Neuronal stem cell (in vitro differentiated cells): Measurements from ENCODE around the gene PLPPR2.
"Not testable (repeated sequence)": the region's sequence is repeated elsewhere in the genome, so short reads cannot be mapped to it uniquely, and the experiment has no call there.

Experiments used
- DNase-seq: peaks from one replicate; pipeline ENCODE4 v3.0.0-alpha.2; 2013; ENCODE audit warnings: low spot score
- H2AFZ ChIP-seq: one replicate; pipeline ENCODE4 v1.6.1; 2013; ENCODE audit warnings: mild to moderate bottlenecking, low read length, inconsistent platforms
- H2AK5ac ChIP-seq: 2 replicates; pipeline ENCODE4 v1.6.1; 2013; ENCODE audit warnings: low read depth, mild to moderate bottlenecking, inconsistent platforms, low read length, moderate library complexity, mixed read lengths
- H2BK120ac ChIP-seq: 2 replicates; pipeline ENCODE4 v1.6.1; 2013; ENCODE audit warnings: low read depth, mild to moderate bottlenecking, inconsistent platforms, low read length, moderate library complexity, mixed read lengths
- H2BK12ac ChIP-seq: one replicate; pipeline ENCODE4 v1.6.1; 2013; ENCODE audit warnings: low read length, inconsistent platforms
- H2BK15ac ChIP-seq: 2 replicates; pipeline ENCODE4 v1.6.1; 2013; ENCODE audit warnings: mild to moderate bottlenecking, low read length, inconsistent platforms, mixed read lengths
- H2BK5ac ChIP-seq: one replicate; pipeline ENCODE4 v1.6.1; 2013; ENCODE audit warnings: inconsistent platforms, mild to moderate bottlenecking, low read length, moderate library complexity
- H3K14ac ChIP-seq: one replicate; pipeline ENCODE4 v1.6.1; 2013; ENCODE audit warnings: low read length, inconsistent platforms
- H3K18ac ChIP-seq: 2 replicates; pipeline ENCODE4 v1.6.1; 2013; ENCODE audit warnings: low read length, inconsistent platforms
- H3K23ac ChIP-seq: 2 replicates; pipeline ENCODE4 v1.6.1; 2013; ENCODE audit warnings: low read depth, mild to moderate bottlenecking, mixed read lengths, low read length, inconsistent platforms; ENCODE audit not compliant: poor library complexity
- H3K27ac ChIP-seq: replicated peaks from 3 replicates; pipeline ENCODE4 v1.5.1; 2013; ENCODE audit warnings: low read length, inconsistent platforms
- H3K27me3 ChIP-seq, 3 experiments: 2 replicates each; pipeline ENCODE4 v1.6.1; 2013; ENCODE audit warnings: low read length in 3 of 3, mild to moderate bottlenecking in 2 of 3, inconsistent platforms in 1 of 3, low read depth in 1 of 3, mixed read lengths in 1 of 3, moderate library complexity in 1 of 3; ENCODE audit not compliant: control insufficient read depth in 3 of 3, insufficient read depth in 3 of 3
- H3K36me3 ChIP-seq, 2 donors: replicated peaks in 1 of 2; 2 replicates each; pipeline ENCODE4 v1.6.1; 2013; ENCODE audit warnings: low read length in 2 of 2; ENCODE audit not compliant: control insufficient read depth in 2 of 2, insufficient read depth in 2 of 2
- H3K4ac ChIP-seq: 2 replicates; pipeline ENCODE4 v1.6.1; 2013; ENCODE audit warnings: inconsistent platforms, mild to moderate bottlenecking, low read length, moderate library complexity
- H3K4me1 ChIP-seq, 2 donors: 1 replicate in 1 of 2; 2 replicates in 1 of 2; pipeline ENCODE4 v1.6.1; 2013; ENCODE audit warnings: low read length in 2 of 2, low read depth in 1 of 2; ENCODE audit not compliant: control insufficient read depth in 2 of 2, insufficient read depth in 1 of 2
- H3K4me2 ChIP-seq: one replicate; pipeline ENCODE4 v1.6.1; 2013; ENCODE audit warnings: mild to moderate bottlenecking, low read length, inconsistent platforms; ENCODE audit not compliant: insufficient read depth, poor library complexity, severe bottlenecking
- H3K4me3 ChIP-seq, 2 donors: 2 replicates each; pipeline ENCODE4 v1.5.1; 2013; ENCODE audit warnings: low read length in 2 of 2, mild to moderate bottlenecking in 2 of 2, inconsistent platforms in 1 of 2, moderate library complexity in 1 of 2
- H3K79me1 ChIP-seq: one replicate; pipeline ENCODE4 v1.6.1; 2013; ENCODE audit warnings: low read depth, mild to moderate bottlenecking, inconsistent platforms, low read length, moderate library complexity
- H3K9ac ChIP-seq: one replicate; pipeline ENCODE4 v1.6.1; 2013; ENCODE audit warnings: mild to moderate bottlenecking, low read depth, low read length, inconsistent platforms; ENCODE audit not compliant: poor library complexity
- H3K9me3 ChIP-seq, 2 donors: replicated peaks in 1 of 2; 2 replicates each; pipeline versions ENCODE3 to v1.6.1; 2013; ENCODE audit warnings: low read length in 2 of 2, mild to moderate bottlenecking in 2 of 2, inconsistent platforms in 1 of 2, low read depth in 1 of 2, mixed read lengths in 1 of 2, moderate library complexity in 1 of 2; ENCODE audit not compliant: control insufficient read depth in 2 of 2, insufficient read depth in 1 of 2
- H4K8ac ChIP-seq: one replicate; pipeline ENCODE4 v1.6.1; 2013; ENCODE audit warnings: low read depth, mild to moderate bottlenecking, inconsistent platforms, low read length, moderate library complexity
- H4K91ac ChIP-seq: one replicate; pipeline ENCODE4 v1.6.1; 2013; ENCODE audit warnings: low read length, low read depth, mild to moderate bottlenecking, inconsistent platforms; ENCODE audit not compliant: poor library complexity
- WGBS, 2 donors: extraction: QIAGEN DNeasy Blood & Tissue Kit; methylation state at CpG; one replicate each; pipeline ENCODE4 v1.1.7; 2013; ENCODE audit warnings: missing lambda C conversion rate in 2 of 2, mixed read lengths in 1 of 2; ENCODE audit not compliant: insufficient read length in 2 of 2, insufficient replicate concordance in 1 of 2; ENCODE audit errors: extremely low coverage in 2 of 2; 5-methylcytosine and 5-hydroxymethylcytosine counted together

PLPPR2 gene

DNA sequence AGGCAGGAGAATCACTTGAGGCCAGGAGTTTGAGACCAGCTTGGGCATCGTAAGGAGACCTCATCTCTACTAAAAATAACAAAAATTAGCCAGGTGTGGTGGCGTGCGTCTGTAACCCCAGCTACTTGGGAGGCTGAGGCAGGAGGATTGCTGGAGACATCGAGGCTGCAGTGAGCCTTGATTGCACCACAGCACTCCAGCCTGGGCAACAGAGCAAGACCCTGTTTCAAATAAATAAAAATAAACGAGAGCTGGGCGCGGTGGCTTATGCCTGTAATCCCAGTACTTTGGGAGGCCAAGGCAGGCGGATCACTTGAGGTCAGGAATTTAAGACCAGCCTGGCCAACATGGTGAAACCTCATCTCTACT lies 15.1 kb upstream of the PLPPR2 start:
- not testable (repeated sequence) for H3K9me3 ChIP-seq, H2BK15ac ChIP-seq, H3K79me1 ChIP-seq, H4K91ac ChIP-seq, H3K23ac ChIP-seq, H3K27ac ChIP-seq, H3K14ac ChIP-seq, H2BK120ac ChIP-seq, H3K27me3 ChIP-seq, H3K18ac ChIP-seq, DNase-seq, H3K4ac ChIP-seq, H3K4me1 ChIP-seq, H2BK12ac ChIP-seq, H4K8ac ChIP-seq, H2BK5ac ChIP-seq
- no CpG with 5 or more reads among the region's 8 CpGs for WGBS, 2 donors
- H2AFZ ChIP-seq, result peak overlapping the region; percentile 98
- peak overlapping the region; percentile 78 for H3K9ac ChIP-seq
- peak overlapping the region; percentile 51 for H3K4me2 ChIP-seq
- peak overlapping the region; percentile 56 for H2AK5ac ChIP-seq
- H3K36me3 ChIP-seq, result peaks cover 7 to 14% of the 10 kb centered on the region in 2 donors
- peak overlapping the region in 1 of 2 donors; percentile 63 for H3K4me3 ChIP-seq

DNA sequence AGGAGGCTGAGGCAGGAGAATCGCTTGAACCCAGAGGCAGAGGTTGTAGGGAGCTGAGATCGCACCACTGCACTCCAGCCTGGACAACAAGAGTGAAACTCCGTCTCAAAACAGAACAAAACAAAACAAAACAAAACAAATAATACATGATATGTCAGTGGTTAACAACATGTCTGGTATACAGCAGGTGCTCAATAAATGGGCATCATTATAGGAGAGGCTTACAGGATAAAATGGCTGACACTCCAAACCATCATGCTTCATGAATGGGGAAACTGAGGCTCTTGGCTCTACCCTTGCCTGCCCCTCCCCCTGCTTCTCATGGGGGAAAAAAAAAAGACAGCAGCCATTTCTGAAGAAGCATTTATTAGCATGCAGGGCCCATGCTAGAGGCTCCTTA lies 12.8 kb upstream of the PLPPR2 start:
- Histone ChIP-seq H3K4me2 (no peak overlapping the region), H2AK5ac (no peak overlapping the region), H3K27me3 (peaks cover 0 to 7% (median 0%) of the 10 kb centered on the region in 3 experiments), H2BK12ac (no peak overlapping the region), H3K79me1 (no peaks in the 10 kb centered on the region), H3K36me3 (peaks cover 3 to 6% of the 10 kb centered on the region in 2 donors), H4K91ac (no peak overlapping the region), H3K4me1 (peaks cover 11 to 14% of the 10 kb centered on the region in 2 donors), H3K4ac (no peak overlapping the region), H3K9ac (no peak overlapping the region), H3K14ac (no peak overlapping the region), H4K8ac (no peak overlapping the region), H2BK5ac (no peak overlapping the region), H2BK120ac (no peak overlapping the region), H3K18ac (no peak overlapping the region), H3K23ac (no peak overlapping the region), H2BK15ac (no peak overlapping the region), H2AFZ (no peak overlapping the region), H3K9me3 (no peaks in the 10 kb centered on the region), H3K4me3 (no peak overlapping the region), H3K27ac (no peak overlapping the region)
- no CpG with 5 or more reads among the region's 3 CpGs for WGBS, 2 donors
- no peak for DNase-seq

DNA sequence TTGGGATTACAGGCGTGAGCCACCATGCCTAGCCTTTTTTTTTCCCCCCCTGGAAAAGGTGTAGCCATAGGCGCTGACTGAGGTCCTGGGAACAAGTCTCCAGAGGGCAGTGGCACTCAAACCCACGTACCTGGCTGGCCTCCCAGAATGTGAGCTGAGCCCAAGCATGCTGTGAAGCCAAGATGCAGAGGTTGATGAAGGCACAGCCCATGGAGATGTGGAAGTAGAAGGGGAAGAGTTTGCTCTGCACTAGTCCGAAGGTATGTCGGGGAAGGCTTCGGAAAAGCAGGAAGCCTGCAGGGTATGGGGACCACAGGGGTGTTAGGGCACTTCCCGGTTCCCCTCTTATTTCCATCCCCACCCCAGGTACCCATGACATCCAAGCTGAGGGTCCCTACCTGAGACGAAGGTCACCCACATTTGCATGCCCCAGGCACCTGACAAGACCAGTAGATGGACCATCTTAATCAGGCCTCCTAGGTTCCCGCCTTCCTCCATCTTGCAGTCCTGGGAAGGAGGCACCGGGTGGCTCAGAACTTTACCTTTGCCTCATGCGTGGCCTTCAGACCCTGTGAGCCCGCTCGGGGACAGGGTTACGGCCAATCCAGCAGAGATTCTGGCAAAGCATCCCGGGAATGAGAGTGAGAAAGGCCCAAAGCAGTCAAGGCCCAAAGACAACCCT lies 10.0 kb upstream of the PLPPR2 start:
- DNase-seq, result no peak
- Histone ChIP-seq H2BK5ac (no peak overlapping the region), H3K9ac (peak overlapping the region; percentile 75), H2BK12ac (peak overlapping the region; percentile 50), H3K4me2 (peak overlapping the region; percentile 55), H3K36me3 (peaks cover 3 to 6% of the 10 kb centered on the region in 2 donors), H2AK5ac (no peak overlapping the region), H3K4ac (no peak overlapping the region), H3K23ac (no peak overlapping the region), H3K27me3 (no peaks in the 10 kb centered on the region), H3K4me3 (peak overlapping the region; percentile 58 to 89), H4K8ac (no peak overlapping the region), H2AFZ (peak overlapping the region; percentile 89), H2BK120ac (no peak overlapping the region), H3K79me1 (no peaks in the 10 kb centered on the region), H3K9me3 (peaks cover 8 to 12% of the 10 kb centered on the region in 2 donors), H3K27ac (no peak overlapping the region), H4K91ac (no peak overlapping the region), H3K14ac (no peak overlapping the region), H2BK15ac (no peak overlapping the region), H3K18ac (no peak overlapping the region), H3K4me1 (peaks cover 8 to 9% of the 10 kb centered on the region in 2 donors)
- WGBS, 2 donors, result no CpG with 5 or more reads among the region's 15 CpGs

GRCh38 chr19:11346104-11346940 lies 8.9 kb upstream of the PLPPR2 start, which contains the start of the genes CCDC159 and TMEM205:
CCDC159 (plus strand) TSS chr19:11346519; CDS start chr19:11346607, 88 bp downstream.
TMEM205 (minus strand) TSS chr19:11346268; CDS start chr19:11345619, 649 bp downstream.
- Histone ChIP-seq H3K14ac (no peak within 1 kb of the TSS), H3K36me3 (peaks cover 2 to 5% of the 10 kb centered on the region in 2 donors), H3K23ac (no peak within 1 kb of the TSS), H3K4me3 (peak within 1 kb of the TSS; percentile 58 to 89), H2BK12ac (peak within 1 kb of the TSS; percentile 50), H3K9ac (peak within 1 kb of the TSS; percentile 77), H3K4me1 (peaks cover 8 to 9% of the 10 kb centered on the region in 2 donors), H4K91ac (no peak within 1 kb of the TSS), H3K27me3 (no peaks in the 10 kb centered on the region), H2BK15ac (no peak within 1 kb of the TSS), H3K9me3 (peaks cover 8 to 12% of the 10 kb centered on the region in 2 donors), H3K79me1 (no peaks in the 10 kb centered on the region), H2BK5ac (no peak within 1 kb of the TSS), H2BK120ac (no peak within 1 kb of the TSS), H4K8ac (no peak within 1 kb of the TSS), H3K27ac (peak within 1 kb of the TSS; percentile 64), H3K18ac (peak within 1 kb of the TSS; percentile 93), H2AK5ac (no peak within 1 kb of the TSS), H2AFZ (peak within 1 kb of the TSS; percentile 89), H3K4me2 (peak within 1 kb of the TSS; percentile 56), H3K4ac (no peak within 1 kb of the TSS)
- WGBS, 2 donors, result no CpG with 5 or more reads among the region's 50 CpGs
- peak; percentile 98 for DNase-seq
